GM23248 (cell line): ENCODE measurements around the gene CROCC2. TPM values are rescaled to one million over a fixed set of nuclear protein-coding genes. Genes with fewer than 3 reads are reported as not detected.

Experiments used
- DNase-seq: peaks from one replicate; pipeline ENCODE4 v3.0.0-alpha.2; 2015
- H2AFZ ChIP-seq: fragments of 200-600 bp; sonication (generic); 2 replicates; pipeline ENCODE4 v1.6.1; 2016; ENCODE audit warnings: antibody characterized with exemption
- H3F3A ChIP-seq: fragments of 200-600 bp; sonication (generic); 2 replicates; pipeline ENCODE4 v1.6.1; 2016; ENCODE audit warnings: mild to moderate bottlenecking, antibody characterized with exemption, mixed run types; ENCODE audit not compliant: insufficient read depth
- H3K27ac ChIP-seq: fragments of 200-600 bp; sonication (generic); 2 replicates; pipeline ENCODE4 v1.5.1; 2016; ENCODE audit warnings: mild to moderate bottlenecking
- H3K27me3 ChIP-seq: fragments of 200-600 bp; sonication (generic); replicated peaks from 2 replicates; pipeline ENCODE4 v1.6.1; 2016; ENCODE audit warnings: mild to moderate bottlenecking; ENCODE audit not compliant: insufficient read depth
- H3K36me3 ChIP-seq: fragments of 200-600 bp; sonication (generic); 2 replicates; pipeline ENCODE4 v1.6.1; 2016; ENCODE audit warnings: low read depth, mild to moderate bottlenecking
- H3K4me1 ChIP-seq: fragments of 200-600 bp; sonication (generic); 2 replicates; pipeline ENCODE4 v1.6.1; 2016; ENCODE audit warnings: mild to moderate bottlenecking; ENCODE audit not compliant: insufficient read depth
- H3K4me2 ChIP-seq: fragments of 200-600 bp; sonication (generic); one replicate; pipeline ENCODE4 v1.6.1; 2016; ENCODE audit warnings: mild to moderate bottlenecking; ENCODE audit not compliant: unreplicated experiment
- H3K4me3 ChIP-seq: fragments of 200-600 bp; sonication (generic); 2 replicates; pipeline ENCODE4 v1.5.1; 2016; ENCODE audit warnings: mild to moderate bottlenecking
- H3K79me2 ChIP-seq: fragments of 200-600 bp; sonication (generic); 2 replicates; pipeline ENCODE4 v1.6.1; 2016; ENCODE audit warnings: mild to moderate bottlenecking; ENCODE audit not compliant: insufficient read depth
- H3K9ac ChIP-seq: fragments of 200-600 bp; sonication (generic); 2 replicates; pipeline ENCODE4 v1.6.1; 2016; ENCODE audit warnings: mild to moderate bottlenecking
- H3K9me2 ChIP-seq: fragments of 200-600 bp; sonication (generic); 2 replicates; pipeline ENCODE4 v1.6.1; 2016; ENCODE audit warnings: mixed run types, mild to moderate bottlenecking, moderate library complexity; ENCODE audit not compliant: insufficient read depth
- H3K9me3 ChIP-seq: fragments of 200-600 bp; sonication (generic); one replicate; pipeline ENCODE4 v1.6.1; 2017; ENCODE audit warnings: low read depth
- H4K20me1 ChIP-seq: fragments of 200-600 bp; sonication (generic); 2 replicates; pipeline ENCODE4 v1.6.0; 2016; ENCODE audit not compliant: insufficient read depth
- EZH2 ChIP-seq: fragments of 200-600 bp; sonication (generic); IDR thresholded peaks from 2 replicates; pipeline ENCODE4 v1.6.1; 2018; ENCODE audit warnings: antibody characterized with exemption, mild to moderate bottlenecking; ENCODE audit not compliant: insufficient read depth, poor library complexity, severe bottlenecking
- EZH2phosphoT487 ChIP-seq: fragments of 200-600 bp; sonication (generic); IDR thresholded peaks from 2 replicates; pipeline ENCODE4 v1.6.1; 2018; ENCODE audit warnings: antibody characterized with exemption, moderate library complexity, mild to moderate bottlenecking, low read depth; ENCODE audit not compliant: insufficient read depth
- WGBS, 2 experiments: methylation state at CpG; one replicate each; pipeline ENCODE4 v1.1.6; 2015 to 2017; ENCODE audit warnings: low lambda C conversion rate in 2 of 2, low coverage in 1 of 2; ENCODE audit errors: missing lambda C conversion rate in 2 of 2; 5-methylcytosine and 5-hydroxymethylcytosine counted together
- in situ Hi-C: fragments of 300-500 bp; cut with MboI; formaldehyde crosslinking; loops from 2 replicates; pipeline ENCODE4 v1.15.0; 2020
- polyA plus RNA-seq: library from polyadenylated mRNA; unstranded; fragments of >200 nt; fragmentation: Nextera tagmentation; extraction: Ambion mirVana; gene quantifications from 2 replicates; pipeline ENCODE4 v1.2.1, GENCODE V29; 2016
- total RNA-seq: library from RNA; depleted of rRNA; stranded (reverse); fragments of >200 nt; shearing (Covaris generic); gene quantifications from 2 replicates; pipeline ENCODE4 v1.2.3, GENCODE V29; 2014

Gene CROCC2
- total and polyA plus RNA-seq, 2 experiments from 2014 or later: under 0.01 TPM; not detected in 1

DNA sequence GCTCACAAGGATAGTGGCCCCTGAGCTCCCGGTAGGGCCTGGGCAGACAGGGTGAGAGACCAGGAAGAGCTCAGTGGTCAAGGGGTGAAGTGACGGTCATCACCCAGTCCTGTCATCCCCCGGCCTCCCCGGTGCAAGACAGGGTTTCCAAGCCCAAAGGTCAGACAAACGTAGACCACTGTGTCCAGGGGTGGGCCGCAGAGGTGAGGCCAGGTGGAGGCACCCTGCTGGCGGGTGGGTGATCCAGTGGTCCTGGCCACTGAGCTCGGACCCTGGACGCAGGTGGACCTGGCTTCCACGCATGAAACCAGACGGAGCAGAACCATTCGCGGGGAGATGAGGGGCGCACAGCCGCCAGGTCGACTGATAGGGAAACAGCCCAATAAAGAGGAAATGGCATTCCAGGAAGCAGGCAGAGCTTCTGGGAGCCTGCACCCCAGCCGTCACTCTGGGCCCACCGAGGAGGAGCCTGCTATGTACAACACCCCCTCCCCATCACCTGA is 77.9 kb downstream of the CROCC2 start:
- TF ChIP-seq EZH2 (no peak), EZH2phosphoT487 (no peak)
- H3F3A ChIP-seq: no peaks in the 10 kb centered on the region
- peaks cover 12% of the 10 kb centered on the region; the same call in 1 of the 2 replicates for H3K4me1 ChIP-seq
- in situ Hi-C loops: no loop called here
- H3K4me2 ChIP-seq: no peak overlapping the region
- no peaks in the 10 kb centered on the region for H3K27me3 ChIP-seq
- WGBS, 2 experiments: 68 to 69% methylated on average over 17 to 18 of the region's 18 CpGs
- H3K9me3 ChIP-seq: no peaks in the 10 kb centered on the region
- no peak for DNase-seq
- H3K27ac ChIP-seq: no peak overlapping the region
- no peak overlapping the region for H2AFZ ChIP-seq
- H3K4me3 ChIP-seq: no peak overlapping the region
- H3K79me2 ChIP-seq: no peaks in the 10 kb centered on the region
- no peak overlapping the region for H3K9ac ChIP-seq
- H4K20me1 ChIP-seq: no peaks in the 10 kb centered on the region
- no peaks in the 10 kb centered on the region for H3K9me2 ChIP-seq
- no peaks in the 10 kb centered on the region for H3K36me3 ChIP-seq

DNA sequence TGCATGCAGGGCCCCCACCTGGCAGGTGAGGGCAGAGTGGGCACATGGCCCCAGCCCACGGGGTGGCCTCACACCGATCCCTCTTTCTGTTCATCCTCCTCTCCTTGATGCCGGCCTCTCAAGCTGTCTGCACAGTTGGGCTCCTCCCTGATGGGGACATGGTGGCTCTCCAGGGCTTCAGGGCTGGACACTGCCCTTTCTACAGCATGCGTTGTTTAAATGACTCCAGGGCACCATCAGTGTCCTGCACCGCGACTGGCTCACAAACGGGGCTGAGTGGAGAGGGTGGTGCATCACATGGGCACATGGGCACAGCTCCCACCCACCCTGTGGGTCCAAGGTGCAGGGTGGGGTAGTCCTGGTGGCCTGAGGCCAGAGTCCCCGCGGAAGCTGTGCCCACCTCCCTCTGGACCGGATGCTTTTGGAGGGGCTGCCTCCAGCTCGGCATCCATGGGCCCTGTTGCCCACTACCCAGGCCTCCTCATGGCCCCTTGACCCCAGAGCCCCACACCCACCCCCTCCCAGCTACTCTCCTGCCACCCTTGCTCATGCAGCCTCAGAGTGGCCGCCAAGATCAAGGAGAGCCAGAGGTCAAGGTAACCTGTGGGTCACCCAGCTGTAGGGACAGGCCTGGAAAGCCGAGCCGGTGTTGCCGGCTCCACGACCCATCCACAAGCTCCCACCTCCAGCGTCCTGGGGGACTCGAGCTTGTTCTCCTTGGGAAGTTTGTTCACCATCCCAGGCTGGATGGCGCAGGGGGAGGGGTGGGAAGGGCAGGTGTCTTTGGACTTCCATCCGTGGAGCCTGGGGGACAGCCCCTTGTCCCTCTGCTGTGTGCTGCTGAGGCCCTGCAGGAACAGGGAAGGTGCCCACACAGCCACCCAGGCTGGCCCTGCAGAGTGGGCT is 80.0 kb downstream of the CROCC2 start:
- Histone ChIP-seq H3K4me1 (peaks cover 12% of the 10 kb centered on the region; the same call in 1 of the 2 replicates), H3K4me2 (no peak overlapping the region), H2AFZ (no peak overlapping the region), H3K27ac (no peak overlapping the region), H3K36me3 (no peaks in the 10 kb centered on the region), H3K9me3 (no peaks in the 10 kb centered on the region), H4K20me1 (no peaks in the 10 kb centered on the region), H3K9ac (no peak overlapping the region), H3K27me3 (no peaks in the 10 kb centered on the region), H3F3A (no peaks in the 10 kb centered on the region), H3K9me2 (no peaks in the 10 kb centered on the region), H3K4me3 (no peak overlapping the region), H3K79me2 (no peaks in the 10 kb centered on the region)
- TF ChIP-seq EZH2: no peak
- no peak for TF ChIP-seq EZH2phosphoT487
- WGBS, 2 experiments: 80 to 83% methylated on average over 17 to 19 of the region's 20 CpGs
- DNase-seq: no peak
- in situ Hi-C loops: no loop called here

DNA sequence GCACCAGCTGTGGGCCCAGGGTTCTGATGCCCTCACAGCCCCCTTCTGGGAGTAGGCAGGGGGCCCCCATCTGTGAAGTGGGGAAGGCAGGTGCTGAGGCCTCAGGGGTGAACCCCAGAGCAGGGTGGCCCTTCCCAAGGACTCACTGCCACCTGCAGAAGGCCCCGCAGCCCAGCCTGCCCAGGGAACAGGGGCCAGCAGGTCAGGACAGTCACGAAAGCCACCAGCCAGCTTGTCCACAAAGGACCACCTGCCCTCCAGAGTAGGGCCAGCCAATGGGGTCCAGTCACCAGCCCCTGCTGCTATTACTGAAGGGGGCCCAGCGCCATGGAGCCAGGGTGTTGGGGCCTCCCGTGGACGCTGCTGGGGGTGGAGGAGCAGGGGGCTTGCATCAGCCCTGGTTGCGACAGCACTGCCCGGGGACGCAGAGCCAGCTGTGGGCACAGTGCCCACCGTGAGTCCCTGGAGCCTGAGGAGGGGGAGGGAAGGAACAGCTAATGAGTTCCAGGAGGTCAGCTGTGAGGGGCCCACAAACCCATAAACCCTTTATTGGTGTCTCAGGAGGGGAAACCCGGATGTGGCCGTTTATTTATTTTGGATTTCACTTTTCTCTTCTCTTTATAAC is 80.8 kb downstream of the CROCC2 start:
- H3K4me1 ChIP-seq: peaks cover 9% of the 10 kb centered on the region
- no peak overlapping the region; the same call in 1 of the 2 replicates for H2AFZ ChIP-seq
- WGBS, 2 experiments: 19 to 24% methylated on average over 11 of the region's 11 CpGs

DNA sequence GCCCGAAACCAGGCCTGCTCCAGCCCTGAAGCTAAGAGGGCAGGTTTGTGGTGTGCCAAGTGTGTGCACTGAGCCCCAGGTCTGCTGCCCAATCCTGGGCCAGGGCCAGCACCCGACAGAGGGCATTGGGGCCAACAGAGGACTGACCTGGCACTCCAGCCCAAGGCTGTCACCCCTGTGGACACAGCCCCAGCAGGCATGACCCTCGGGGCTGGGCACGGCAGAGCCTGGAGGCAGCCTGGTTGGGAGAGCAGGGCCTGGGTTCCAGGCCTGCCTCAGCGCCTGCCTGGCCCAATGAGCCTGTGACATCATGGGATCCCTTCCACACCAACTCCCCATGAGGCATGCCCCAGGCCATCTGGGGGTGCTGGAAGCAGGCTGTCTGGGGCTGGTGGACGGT is 81.5 kb downstream of the CROCC2 start:
- Histone ChIP-seq H3K27me3 (no peaks in the 10 kb centered on the region), H3K27ac (no peak overlapping the region), H3K9me2 (no peaks in the 10 kb centered on the region), H3K4me2 (no peak overlapping the region), H3K9me3 (no peaks in the 10 kb centered on the region), H3K79me2 (no peaks in the 10 kb centered on the region), H3F3A (peaks cover 5% of the 10 kb centered on the region; the same call in 1 of the 2 replicates), H3K4me1 (peaks cover 16% of the 10 kb centered on the region), H4K20me1 (no peaks in the 10 kb centered on the region), H3K9ac (no peak overlapping the region), H2AFZ (no peak overlapping the region; the same call in 1 of the 2 replicates), H3K36me3 (no peaks in the 10 kb centered on the region), H3K4me3 (no peak overlapping the region)
- no peak for DNase-seq
- 66 to 69% methylated on average over 6 of the region's 6 CpGs for WGBS, 2 experiments
- in situ Hi-C loops: no loop called here
- no peak for TF ChIP-seq EZH2phosphoT487
- no peak for TF ChIP-seq EZH2

More for the DNA sequence above, 80.8 kb downstream of the CROCC2 start:
- no peak overlapping the region for H3K4me2 ChIP-seq
- DNase-seq: peak; percentile 50
- H4K20me1 ChIP-seq: no peaks in the 10 kb centered on the region
- no peaks in the 10 kb centered on the region for H3K9me3 ChIP-seq
- H3K36me3 ChIP-seq: no peaks in the 10 kb centered on the region
- no peaks in the 10 kb centered on the region for H3K79me2 ChIP-seq
- in situ Hi-C loops: no loop called here
- H3K4me3 ChIP-seq: no peak overlapping the region
- H3K9me2 ChIP-seq: no peaks in the 10 kb centered on the region
- H3K9ac ChIP-seq: no peak overlapping the region
- H3K27ac ChIP-seq: no peak overlapping the region
- no peaks in the 10 kb centered on the region for H3F3A ChIP-seq
- H3K27me3 ChIP-seq: no peaks in the 10 kb centered on the region
- no peak for TF ChIP-seq EZH2
- TF ChIP-seq EZH2phosphoT487: no peak
